HG03520 (cell line): ENCODE measurements around the gene RNF215.

Experiments used
- ATAC-seq: cut with Tn5 transposase; IDR thresholded peaks from one replicate; pipeline ENCODE4 v1.9.1; 2021; ENCODE audit warnings: mild to moderate bottlenecking, moderate library complexity; ENCODE audit not compliant: unreplicated experiment

Gene RNF215

DNA sequence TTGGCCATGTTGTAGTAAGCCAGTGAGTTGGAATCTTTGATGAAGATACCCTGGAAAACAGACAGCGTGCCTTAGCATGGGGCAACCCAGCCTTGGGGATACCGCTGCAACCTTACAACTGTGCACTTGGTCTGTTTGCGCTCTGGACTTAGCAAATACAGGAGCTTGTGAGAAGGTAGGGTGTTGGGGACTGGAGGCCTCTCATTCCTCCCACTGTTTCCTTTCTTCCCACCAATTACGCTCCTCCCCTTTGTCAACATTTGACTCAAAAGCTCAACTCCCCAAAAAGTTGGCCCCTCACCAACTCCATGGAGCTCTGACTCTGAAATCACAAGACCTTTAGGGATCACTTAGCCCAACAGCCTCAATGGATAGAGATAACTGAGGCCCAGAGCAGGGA is 52.6 kb downstream of the RNF215 start:
- no peak for ATAC-seq

GRCh38 chr22:30333707-30334087 is 53.5 kb downstream of the RNF215 start:
- no peak for ATAC-seq

- ATAC-seq, result no peak
These were observed 54.1 kb downstream of the RNF215 start for GRCh38 chr22:30332994-30333706.

- no peak for ATAC-seq
These were observed 54.7 kb downstream of the RNF215 start for GRCh38 chr22:30332551-30332950.
